ENCODE results near the gene CHTF8. TPM values are rescaled to one million over a fixed set of nuclear protein-coding genes. Genes with fewer than 3 reads are reported as not detected.
"Not testable (repeated sequence)": the region's sequence is repeated elsewhere in the genome, so short reads cannot be mapped to it uniquely, and the experiment has no call there.

CHTF8 gene
- total RNA-seq, 1 experiment from 2014 or later: 119 TPM

DNA sequence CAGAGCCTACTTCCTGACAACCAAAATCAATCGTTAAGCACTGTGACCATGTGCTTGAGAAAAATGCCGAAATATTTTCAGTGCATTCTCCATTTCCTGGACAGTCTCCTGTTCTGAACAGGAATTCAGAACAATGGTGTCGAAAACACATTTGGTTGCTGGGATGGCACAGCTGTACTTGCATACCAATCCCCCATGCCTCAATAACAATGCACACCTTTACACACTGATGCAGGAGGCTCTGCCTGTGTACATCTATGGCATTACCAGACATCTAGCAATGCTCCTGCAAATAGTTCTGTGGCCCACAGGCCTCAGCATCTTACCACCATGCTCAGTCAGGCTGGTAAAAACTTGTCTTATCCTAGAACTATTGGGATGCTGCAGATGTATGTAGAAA lies 6.2 kb downstream of the CHTF8 start:
- Mint-ChIP-seq H3K4me1 (ENCODE audit: low read depth, unreplicated experiment) (no peaks in the 10 kb centered on the region), H3K27me3 (ENCODE audit: insufficient read depth, unreplicated experiment) (no peaks in the 10 kb centered on the region), H3K36me3 (ENCODE audit: insufficient read depth, unreplicated experiment) (peaks cover 31% of the 10 kb centered on the region), H3K27ac (ENCODE audit: unreplicated experiment) (no peak overlapping the region), H3K4me3 (ENCODE audit: unreplicated experiment) (no peak overlapping the region), H3K9me3 (ENCODE audit: unreplicated experiment) (no peaks in the 10 kb centered on the region)
- intact Hi-C loops (cut with micrococcal nuclease; ENCODE audit: unreplicated experiment): no loop called here
- Histone ChIP-seq H3K27me3 (replicated peaks; ENCODE audit: control insufficient read depth, insufficient read depth, low read length) (no peaks in the 10 kb centered on the region), H3K4me1 (peaks cover 7% of the 10 kb centered on the region; the same call in 1 of the 2 replicates), H3K4me3 (ENCODE audit: low read depth, low read length) (no peak overlapping the region), H3K36me3 (ENCODE audit: control insufficient read depth, insufficient read depth, low read length) (no peaks in the 10 kb centered on the region; the same call in 1 of the 2 replicates), H3K9me3 (no peaks in the 10 kb centered on the region)
- peak in 1 of 2 experiments; percentile 5 for DNase-seq
- ChIA-PET POLR2A (no interaction called here), CTCF (interaction anchor here (0.8 kb wide), 1 partner anchor 279 kb away, joined by 3 read pairs; no protein-coding TSS in a partner anchor)
- BruUV-seq (replicated peaks): no TSS peak
- TF ChIP-seq, protein P1, sequence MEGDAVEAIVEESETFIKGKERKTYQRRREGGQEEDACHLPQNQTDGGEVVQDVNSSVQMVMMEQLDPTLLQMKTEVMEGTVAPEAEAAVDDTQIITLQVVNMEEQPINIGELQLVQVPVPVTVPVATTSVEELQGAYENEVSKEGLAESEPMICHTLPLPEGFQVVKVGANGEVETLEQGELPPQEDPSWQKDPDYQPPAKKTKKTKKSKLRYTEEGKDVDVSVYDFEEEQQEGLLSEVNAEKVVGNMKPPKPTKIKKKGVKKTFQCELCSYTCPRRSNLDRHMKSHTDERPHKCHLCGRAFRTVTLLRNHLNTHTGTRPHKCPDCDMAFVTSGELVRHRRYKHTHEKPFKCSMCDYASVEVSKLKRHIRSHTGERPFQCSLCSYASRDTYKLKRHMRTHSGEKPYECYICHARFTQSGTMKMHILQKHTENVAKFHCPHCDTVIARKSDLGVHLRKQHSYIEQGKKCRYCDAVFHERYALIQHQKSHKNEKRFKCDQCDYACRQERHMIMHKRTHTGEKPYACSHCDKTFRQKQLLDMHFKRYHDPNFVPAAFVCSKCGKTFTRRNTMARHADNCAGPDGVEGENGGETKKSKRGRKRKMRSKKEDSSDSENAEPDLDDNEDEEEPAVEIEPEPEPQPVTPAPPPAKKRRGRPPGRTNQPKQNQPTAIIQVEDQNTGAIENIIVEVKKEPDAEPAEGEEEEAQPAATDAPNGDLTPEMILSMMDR (IDR thresholded peaks at IDR 0.05; ENCODE audit: insufficient read depth in 1 of 2, low read depth in 1 of 2, low read length in 1 of 2, severe bottlenecking in 1 of 2, unreplicated experiment in 1 of 2): no peak

- POLR2A ChIA-PET; H3K4me1 Mint-ChIP-seq (ENCODE audit: low read depth, unreplicated experiment); H3K4me3 ChIP-seq (ENCODE audit: low read depth, low read length); BruUV-seq (replicated peaks); H3K27me3 Mint-ChIP-seq (ENCODE audit: insufficient read depth, unreplicated experiment); H3K27me3 ChIP-seq (replicated peaks; ENCODE audit: control insufficient read depth, insufficient read depth, low read length); H3K27ac Mint-ChIP-seq (ENCODE audit: unreplicated experiment); H3K9me3 ChIP-seq; H3K36me3 ChIP-seq (ENCODE audit: control insufficient read depth, insufficient read depth, low read length); H3K9me3 Mint-ChIP-seq (ENCODE audit: unreplicated experiment); H3K4me3 Mint-ChIP-seq (ENCODE audit: unreplicated experiment); H3K4me1 ChIP-seq: not testable (repeated sequence)
- peak in 1 of 2 experiments; percentile 14 for DNase-seq
- peaks cover 36% of the 10 kb centered on the region for H3K36me3 Mint-ChIP-seq (ENCODE audit: insufficient read depth, unreplicated experiment)
- intact Hi-C loops (cut with micrococcal nuclease; ENCODE audit: unreplicated experiment): loop anchor here (1.0 to 2.0 kb wide), 4 partner anchors 130 to 596 kb away; no protein-coding TSS in a partner anchor
- CTCF ChIA-PET: interaction anchor here (0.6 to 2.4 kb wide), 7 partner anchors 11 to 278 kb away, joined by 3 to 15 read pairs (median 4); no protein-coding TSS in a partner anchor
These were observed 7.4 kb downstream of the CHTF8 start for GRCh38 chr16:69124961-69125360.

- H3K4me1 ChIP-seq; H3K4me3 ChIP-seq (ENCODE audit: low read depth, low read length); H3K4me3 Mint-ChIP-seq (ENCODE audit: unreplicated experiment); H3K27me3 ChIP-seq (replicated peaks; ENCODE audit: control insufficient read depth, insufficient read depth, low read length); H3K27ac Mint-ChIP-seq (ENCODE audit: unreplicated experiment); BruUV-seq (replicated peaks); H3K4me1 Mint-ChIP-seq (ENCODE audit: low read depth, unreplicated experiment); H3K9me3 Mint-ChIP-seq (ENCODE audit: unreplicated experiment); H3K36me3 ChIP-seq (ENCODE audit: control insufficient read depth, insufficient read depth, low read length); H3K9me3 ChIP-seq; H3K27me3 Mint-ChIP-seq (ENCODE audit: insufficient read depth, unreplicated experiment); POLR2A ChIA-PET: not testable (repeated sequence)
- peaks cover 39% of the 10 kb centered on the region for H3K36me3 Mint-ChIP-seq (ENCODE audit: insufficient read depth, unreplicated experiment)
- intact Hi-C loops (cut with micrococcal nuclease; ENCODE audit: unreplicated experiment): loop anchor here (1.0 to 2.0 kb wide), 4 partner anchors 129 to 596 kb away; no protein-coding TSS in a partner anchor
- peak in 1 of 2 experiments; percentile 30 for DNase-seq
- CTCF ChIA-PET: interaction anchor here (0.6 to 2.7 kb wide), 9 partner anchors 8 to 286 kb away, joined by 3 to 25 read pairs (median 4); partner anchors contain the start of genes CHTF8 and UTP4
These were observed 8.0 kb downstream of the CHTF8 start for GRCh38 chr16:69124406-69124805.

DNA sequence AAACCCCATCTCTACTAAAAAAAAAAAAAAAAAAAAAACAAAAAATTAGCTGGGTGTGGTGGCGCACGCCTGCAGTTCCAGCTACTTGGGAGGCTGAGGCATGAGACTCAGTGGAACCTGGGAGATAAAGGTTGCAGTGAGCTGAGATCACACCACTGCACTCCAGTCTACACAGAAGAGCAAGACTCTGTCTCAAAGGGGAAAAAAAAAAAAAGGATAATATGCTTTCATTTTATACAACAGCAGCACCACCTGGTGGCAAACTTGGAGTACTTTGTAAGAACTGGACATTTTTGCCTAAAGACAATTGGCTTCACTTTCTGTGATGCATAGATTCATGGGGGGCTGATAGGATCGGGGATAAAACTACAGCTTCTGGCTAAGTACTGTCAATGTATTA lies 8.5 kb downstream of the CHTF8 start:
- ChIA-PET CTCF (interaction anchor here (0.7 to 2.7 kb wide), 10 partner anchors 9 to 286 kb away, joined by 3 to 25 read pairs (median 4); partner anchors contain the start of genes CHTF8, HAS3, TANGO6 and UTP4), POLR2A (no interaction called here)
- H3K4me1 Mint-ChIP-seq (ENCODE audit: low read depth, unreplicated experiment): no peaks in the 10 kb centered on the region
- Histone ChIP-seq H3K36me3 (ENCODE audit: control insufficient read depth, insufficient read depth, low read length) (peaks cover 13% of the 10 kb centered on the region), H3K27me3 (replicated peaks; ENCODE audit: control insufficient read depth, insufficient read depth, low read length) (no peaks in the 10 kb centered on the region), H3K4me1 (no peaks in the 10 kb centered on the region), H3K9me3 (no peaks in the 10 kb centered on the region), H3K4me3 (ENCODE audit: low read depth, low read length) (no peak overlapping the region)
- intact Hi-C loops (cut with micrococcal nuclease; ENCODE audit: unreplicated experiment): loop anchor here (1.0 to 2.0 kb wide), 4 partner anchors 129 to 595 kb away; no protein-coding TSS in a partner anchor
- H3K4me3 Mint-ChIP-seq (ENCODE audit: unreplicated experiment): no peak overlapping the region
- H3K27me3 Mint-ChIP-seq (ENCODE audit: insufficient read depth, unreplicated experiment): no peaks in the 10 kb centered on the region
- DNase-seq: peak; percentile 69 to 79
- TF ChIP-seq, protein P1 (IDR thresholded peaks at IDR 0.05; ENCODE audit: insufficient read depth in 1 of 2, low read depth in 1 of 2, low read length in 1 of 2, severe bottlenecking in 1 of 2, unreplicated experiment in 1 of 2): peak; percentile 67 to 83
- peaks cover 39% of the 10 kb centered on the region for H3K36me3 Mint-ChIP-seq (ENCODE audit: insufficient read depth, unreplicated experiment)
- BruUV-seq (replicated peaks): no TSS peak
- no peak overlapping the region for H3K27ac Mint-ChIP-seq (ENCODE audit: unreplicated experiment)
- no peaks in the 10 kb centered on the region for H3K9me3 Mint-ChIP-seq (ENCODE audit: unreplicated experiment)

All from Caco-2 (cell line).